Measurements from ENCODE around the gene PRKCB. TPM values are rescaled to one million over a fixed set of nuclear protein-coding genes. Genes with fewer than 3 reads are reported as not detected.

The PRKCB gene
- total and polyA plus RNA-seq, 2 of the 8 experiments (the other 6 are each of a cell fraction or from before 2014, with no cell fraction given) = 7.1 to 12.1 TPM

- peak in 1 of 2 experiments; percentile 28 for DNase-seq (ENCODE audit: low read depth in 1 of 2, low spot score in 2 of 2)
- Histone ChIP-seq H2AK5ac (ENCODE audit: low read depth, low read length) (no peak overlapping the region), H3K23me2 (ENCODE audit: low read depth, low read length) (no peaks in the 10 kb centered on the region), H4K8ac (ENCODE audit: extremely low read depth, insufficient read depth, low read length) (no peak overlapping the region; the same call in 1 of the 2 replicates), H3K4me2 (ENCODE audit: insufficient read depth in 1 of 2, low read depth in 2 of 2, low read length in 2 of 2) (no peak overlapping the region), H2BK12ac (ENCODE audit: low read depth, low read length) (no peak overlapping the region), H3K9me3 (ENCODE audit: insufficient read depth in 2 of 2, low read depth in 1 of 2, low read length in 1 of 2) (no peaks in the 10 kb centered on the region), H3K27me3 (replicated peaks in 1 of 4; ENCODE audit: control insufficient read depth in 3 of 4, extremely low read depth in 1 of 4, insufficient read depth in 3 of 4, low read length in 3 of 4) (no peaks in the 10 kb centered on the region), H4K91ac (replicated peaks; ENCODE audit: insufficient read length, low read length) (no peak overlapping the region), H3K36me3 (ENCODE audit: control insufficient read depth in 2 of 4, insufficient read depth in 4 of 4, low read length in 3 of 4) (no peaks in the 10 kb centered on the region), H4K20me1 (replicated peaks in 1 of 2; ENCODE audit: control insufficient read depth in 1 of 2, insufficient read depth in 2 of 2, low read length in 2 of 2) (no peaks in the 10 kb centered on the region), H2BK5ac (ENCODE audit: low read depth, low read length) (no peak overlapping the region), H4K5ac (ENCODE audit: insufficient read length, low read depth, low read length) (no peak overlapping the region), H3K23ac (ENCODE audit: insufficient read length) (no peak overlapping the region), H2BK120ac (replicated peaks; ENCODE audit: low read depth, low read length) (no peak overlapping the region), H2AFZ (ENCODE audit: low read length) (no peak overlapping the region), H3K79me1 (ENCODE audit: low read depth, low read length) (no peaks in the 10 kb centered on the region), H3K4ac (replicated peaks; ENCODE audit: insufficient read length, low read depth, low read length) (no peak overlapping the region), H2BK15ac (ENCODE audit: low read length) (no peak overlapping the region), H3K56ac (replicated peaks; ENCODE audit: insufficient read length, low read depth, low read length) (no peak overlapping the region), H3K14ac (ENCODE audit: insufficient read length) (no peak overlapping the region), H3K18ac (ENCODE audit: extremely low read depth, low read length) (no peak overlapping the region), H3K4me3 (ENCODE audit: extremely low read depth in 1 of 4, insufficient read depth in 2 of 4, low read depth in 3 of 4, low read length in 4 of 4) (no peak overlapping the region), H2BK20ac (ENCODE audit: low read length) (no peak overlapping the region), H3K9ac (replicated peaks in 1 of 4; ENCODE audit: extremely low read depth in 1 of 4, low read depth in 3 of 4, low read length in 3 of 4) (no peak overlapping the region), H3K79me2 (ENCODE audit: control insufficient read depth in 1 of 2, insufficient read depth in 2 of 2, low read length in 2 of 2) (no peaks in the 10 kb centered on the region), H3K27ac (ENCODE audit: low read depth, low read length) (no peak overlapping the region), H3K4me1 (replicated peaks in 1 of 4; ENCODE audit: control insufficient read depth in 3 of 4, insufficient read depth in 4 of 4, low read length in 3 of 4) (no peaks in the 10 kb centered on the region)
- ChIA-PET CTCF (ENCODE audit: partially characterized antibody) (interaction anchor here (1.0 to 10.7 kb wide), 7 partner anchors 15 to 266 kb away, joined by 3 to 124 read pairs (median 4); partner anchors contain the start of gene CACNG3), POLR2A (ENCODE audit: partially characterized antibody) (no interaction called here)
- 81% methylated on average over 6 of the region's 6 CpGs; no CpG with 5 or more reads in 1 of the 2 experiments for WGBS, 2 experiments (ENCODE audit: extremely low coverage in 1 of 2, insufficient coverage in 1 of 2, insufficient read length in 1 of 2, insufficient replicate concordance in 2 of 2, low coverage in 1 of 2, low lambda C conversion rate in 2 of 2, missing lambda C conversion rate in 1 of 2)
- no peak for FAIRE-seq
- TF ChIP-seq TAF1 (IDR thresholded peaks at IDR 0.05; ENCODE audit: low read depth, low read length) (no peak), CHD2 (IDR thresholded peaks at IDR 0.05; ENCODE audit: low read length) (no peak), SP1 (IDR thresholded peaks at IDR 0.05; ENCODE audit: low read depth, low read length) (no peak), YY1 (IDR thresholded peaks at IDR 0.05; ENCODE audit: low read depth, low read length) (no peak), SP4 (IDR thresholded peaks at IDR 0.05; ENCODE audit: low read length) (no peak), RFX5 (IDR thresholded peaks at IDR 0.05; ENCODE audit: borderline replicate concordance, low read depth, low read length) (no peak), CEBPB (IDR thresholded peaks at IDR 0.05; ENCODE audit: low read depth, low read length) (no peak), POU5F1 (IDR thresholded peaks at IDR 0.05; ENCODE audit: low read depth, low read length) (no peak), JUND (IDR thresholded peaks at IDR 0.05; ENCODE audit: low read length) (no peak), RXRA (IDR thresholded peaks at IDR 0.05; ENCODE audit: insufficient read depth, low read depth, low read length) (no peak), ASH2L (IDR thresholded peaks at IDR 0.05; ENCODE audit: low read length) (no peak)
- TF ChIP-seq, protein P1, sequence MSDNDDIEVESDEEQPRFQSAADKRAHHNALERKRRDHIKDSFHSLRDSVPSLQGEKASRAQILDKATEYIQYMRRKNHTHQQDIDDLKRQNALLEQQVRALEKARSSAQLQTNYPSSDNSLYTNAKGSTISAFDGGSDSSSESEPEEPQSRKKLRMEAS (IDR thresholded peaks at IDR 0.05) = no peak
These were observed 233.3 kb downstream of the PRKCB start for GRCh38 chr16:24069036-24069590.
